GOT3 (cell line): ENCODE results near the gene MT1A.

Source experiments
- DNase-seq: peaks from one replicate; lab custom pipeline; 2025; ENCODE audit warnings: mixed read lengths; lab: John Stamatoyannopoulos, UW

The MT1A gene

GRCh38 chr16:56637814-56638750 is at the start of gene MT1A:
MT1A (plus strand) TSS chr16:56638666; CDS start chr16:56638739, 73 bp downstream.
- DNase-seq = no peak

GRCh38 chr16:56588781-56589140 is 49.7 kb upstream of the MT1A start:
- DNase-seq = no peak

- no peak for DNase-seq
Observed at GRCh38 chr16:56589141-56590039, 49.1 kb upstream of the MT1A start, which contains the start of gene MT3. MT3 (plus strand) TSS chr16:56589528; CDS start chr16:56589591, 63 bp downstream.

GRCh38 chr16:56591377-56592060 is 46.9 kb upstream of the MT1A start:
- DNase-seq = no peak

GRCh38 chr16:56593573-56594291 is 44.7 kb upstream of the MT1A start:
- DNase-seq = no peak

- DNase-seq = no peak
Observed at GRCh38 chr16:56594292-56594619, 44.2 kb upstream of the MT1A start.

- DNase-seq = no peak
Observed at GRCh38 chr16:56600398-56600999, 38.0 kb upstream of the MT1A start.

GRCh38 chr16:56601325-56601724 is 37.1 kb upstream of the MT1A start:
- DNase-seq = no peak

GRCh38 chr16:56603589-56603988 is 34.9 kb upstream of the MT1A start:
- no peak for DNase-seq

- DNase-seq = no peak
Observed at GRCh38 chr16:56604966-56605365, 33.5 kb upstream of the MT1A start.

- no peak for DNase-seq
Observed at GRCh38 chr16:56605475-56605874, 33.0 kb upstream of the MT1A start.

GRCh38 chr16:56606071-56606475 is 32.4 kb upstream of the MT1A start:
- no peak for DNase-seq

- DNase-seq = no peak
Observed at GRCh38 chr16:56606476-56607108, 31.9 kb upstream of the MT1A start.

GRCh38 chr16:56607109-56607618 is 31.3 kb upstream of the MT1A start:
- peak; percentile 60 for DNase-seq

- no peak for DNase-seq
Observed at GRCh38 chr16:56607675-56608042, 30.8 kb upstream of the MT1A start.

- peak; percentile 74 for DNase-seq
Observed at GRCh38 chr16:56608043-56608875, 30.2 kb upstream of the MT1A start, which contains the start of gene MT2A. MT2A (plus strand) TSS chr16:56608584; CDS start chr16:56608656, 72 bp downstream.

GRCh38 chr16:56608876-56609462 is 29.5 kb upstream of the MT1A start:
- DNase-seq = no peak

- no peak for DNase-seq
Observed at GRCh38 chr16:56609463-56609921, 29.0 kb upstream of the MT1A start.
